Testis (tissue), 3 donors: ENCODE data around the gene TRMT2A. TPM values are rescaled to one million over a fixed set of nuclear protein-coding genes. Genes with fewer than 3 reads are reported as not detected.

Experiments
- DNase-seq: peaks from one replicate; pipeline ENCODE4 v3.0.0-alpha.2; 2019
- H3K27ac ChIP-seq, 2 donors: fragments of 200-600 bp; sonication (generic); one replicate each; pipeline ENCODE4 v1.5.1; 2019
- H3K27me3 ChIP-seq: fragments of 200-600 bp; sonication (generic); one replicate; pipeline ENCODE4 v1.5.1; 2019
- H3K36me3 ChIP-seq: fragments of 200-600 bp; sonication (generic); one replicate; pipeline ENCODE4 v1.5.1; 2017; ENCODE audit warnings: low read depth; ENCODE audit errors: missing control alignments
- H3K4me1 ChIP-seq: fragments of 200-600 bp; sonication (generic); one replicate; pipeline ENCODE4 v1.5.1; 2019
- H3K4me3 ChIP-seq, 2 donors: fragments of 200-600 bp; sonication (generic); one replicate each; pipeline ENCODE4 v1.5.1; 2017 to 2019
- H3K9me3 ChIP-seq: fragments of 200-600 bp; sonication (generic); one replicate; pipeline ENCODE4 v1.5.1; 2017
- CTCF ChIP-seq, 3 experiments: fragments of 450-650 bp in 2 of 3; fragments of 200-600 bp in 1 of 3; sonication (generic) in 1 of 3; IDR thresholded peaks; one replicate each; pipeline ENCODE4 v1.5.1; 2016 to 2019; ENCODE audit warnings: antibody characterized with exemption in 3 of 3, mild to moderate bottlenecking in 2 of 3, moderate library complexity in 1 of 3
- POLR2A ChIP-seq: fragments of 450-650 bp; IDR thresholded peaks from one replicate; pipeline ENCODE4 v1.6.1; 2017; ENCODE audit warnings: antibody characterized with exemption, mild to moderate bottlenecking, moderate library complexity
- WGBS, 2 donors: methylation state at CpG; one replicate each; pipeline ENCODE4 v1.1.5; 2018; 5-methylcytosine and 5-hydroxymethylcytosine counted together
- intact Hi-C: fragments of 100-400 bp; cut with DNase I; formaldehyde crosslinking; loops from one replicate; pipeline ENCODE4 v1.15.1; 2023; ENCODE audit warnings: low total_unique reads
- polyA plus RNA-seq: library from polyadenylated mRNA; stranded (reverse); fragments of 350-450 nt; fragmentation: Illumina TruSeq; extraction: RNeasy Lipid Tissue Mini Kit (QIAGEN cat#74804); gene quantifications from one replicate; pipeline ENCODE4 v1.2.3, GENCODE V29; 2014; ENCODE audit warnings: low read depth, low replicate concordance; ENCODE audit not compliant: insufficient read depth
- total RNA-seq, 2 donors: library from RNA; depleted of rRNA; stranded (reverse); fragments of >200 nt; gene quantifications; one replicate each; pipeline ENCODE4 v1.2.3, GENCODE V29; 2016

TRMT2A gene
- total and polyA plus RNA-seq, 3 donors from 2014 or later: 82.7 to 122 (median 97.2) TPM

- H3K9me3 ChIP-seq: no peaks in the 10 kb centered on the region
- intact Hi-C loops: no loop called here
- no peaks in the 10 kb centered on the region for H3K36me3 ChIP-seq
- TF ChIP-seq CTCF (IDR thresholded peaks at IDR 0.05): no peak
- TF ChIP-seq POLR2A: no peak
- no peaks in the 10 kb centered on the region for H3K27me3 ChIP-seq
- H3K4me1 ChIP-seq: peaks cover 37% of the 10 kb centered on the region
- peak overlapping the region in 1 of 2 donors; percentile 45 for H3K27ac ChIP-seq
- H3K4me3 ChIP-seq: peak overlapping the region; percentile 82 to 96
- WGBS, 2 donors: 1% methylated on average over 18 to 34 of the region's 72 CpGs
- no peak for DNase-seq
Measured at GRCh38 chr22:20131859-20132685, 15.0 kb upstream of the TRMT2A start.

- intact Hi-C loops: no loop called here
- no peak for TF ChIP-seq POLR2A
- TF ChIP-seq CTCF (IDR thresholded peaks at IDR 0.05): no peak
- Histone ChIP-seq H3K4me1 (peaks cover 32% of the 10 kb centered on the region), H3K4me3 (peak within 1 kb of the TSS; percentile 93 to 96), H3K36me3 (no peaks in the 10 kb centered on the region), H3K27ac (peak within 1 kb of the TSS; percentile 82 to 94), H3K9me3 (no peaks in the 10 kb centered on the region), H3K27me3 (no peaks in the 10 kb centered on the region)
- no peak for DNase-seq
- WGBS, 2 donors: no CpG with 5 or more reads among the region's 43 CpGs
Measured at GRCh38 chr22:20131597-20131858, 14.5 kb upstream of the TRMT2A start, which contains the start of gene ZDHHC8. ZDHHC8 (plus strand) TSS chr22:20131804; CDS start chr22:20131948, 144 bp downstream.

DNA sequence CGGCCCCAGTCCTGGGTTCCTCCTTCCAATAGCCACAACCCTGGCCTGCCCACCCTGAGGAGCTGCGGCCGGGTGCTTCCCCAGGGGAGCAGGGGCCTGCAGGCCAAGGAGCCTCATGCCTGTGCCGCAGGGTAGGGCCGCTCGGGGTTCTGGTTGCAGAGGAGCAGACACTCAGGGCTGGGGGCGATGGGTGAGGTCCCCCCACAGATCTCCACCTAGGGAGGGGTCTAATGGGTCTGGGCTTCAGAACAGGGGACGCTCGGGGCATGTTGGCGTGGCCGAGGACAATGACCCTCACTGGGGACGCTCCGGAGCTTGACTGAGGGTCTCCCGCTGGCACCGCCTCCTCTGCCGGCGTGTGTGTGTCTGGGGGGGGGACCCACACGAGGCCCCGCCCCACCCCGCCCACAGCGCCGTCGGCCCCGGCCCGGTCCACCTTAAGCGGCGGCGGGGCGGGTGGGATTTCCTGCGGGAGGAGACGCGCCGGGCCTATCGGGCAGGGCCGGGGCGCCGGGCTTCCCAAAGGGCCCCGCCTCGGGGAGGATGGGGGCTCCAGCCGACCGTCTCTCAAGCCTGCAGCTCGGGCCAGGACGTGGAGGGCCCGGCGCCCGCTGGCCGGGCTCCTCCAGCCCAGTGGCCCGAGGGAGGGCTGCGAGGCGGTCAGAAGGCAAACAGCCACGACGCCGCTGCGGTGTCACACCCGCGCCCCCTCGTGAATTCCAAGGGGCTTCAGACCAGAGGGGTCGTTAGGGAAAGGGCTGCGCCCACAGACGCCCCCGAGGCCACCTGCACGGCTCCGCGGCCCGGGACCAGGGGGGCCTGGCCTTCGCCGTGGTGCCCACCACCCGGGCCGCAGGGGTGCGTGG lies 13.9 kb upstream of the TRMT2A start:
- intact Hi-C loops: no loop called here
- Histone ChIP-seq H3K27me3 (no peaks in the 10 kb centered on the region), H3K36me3 (no peaks in the 10 kb centered on the region), H3K4me3 (peak overlapping the region; percentile 93 to 96), H3K9me3 (no peaks in the 10 kb centered on the region), H3K27ac (peak overlapping the region; percentile 82 to 94), H3K4me1 (peaks cover 27% of the 10 kb centered on the region)
- DNase-seq: peak; percentile 91
- 0 to 3% methylated on average over 9 to 56 of the region's 70 CpGs for WGBS, 2 donors
- TF ChIP-seq POLR2A: no peak
- no peak for TF ChIP-seq CTCF (IDR thresholded peaks at IDR 0.05)

- Histone ChIP-seq H3K27ac (no peak overlapping the region), H3K4me1 (peaks cover 33% of the 10 kb centered on the region), H3K36me3 (no peaks in the 10 kb centered on the region), H3K9me3 (no peaks in the 10 kb centered on the region), H3K27me3 (no peaks in the 10 kb centered on the region), H3K4me3 (no peak overlapping the region)
- TF ChIP-seq CTCF (IDR thresholded peaks at IDR 0.05) (no peak), POLR2A (no peak)
- intact Hi-C loops: no loop called here
- WGBS, 2 donors: 80 to 84% methylated on average over 3 of the region's 3 CpGs
- no peak for DNase-seq
Measured at GRCh38 chr22:20130319-20130718, 13.3 kb upstream of the TRMT2A start.
